Colonic mucosa (tissue), 4 donors: Measurements from ENCODE around the gene ACAD11. TPM values are rescaled to one million over a fixed set of nuclear protein-coding genes. Genes with fewer than 3 reads are reported as not detected.

Experiments used
- DNase-seq: peaks from one replicate; pipeline ENCODE4 v3.0.0-alpha.2; 2020
- H3K27ac ChIP-seq: fragments of 200-600 bp; one replicate; pipeline ENCODE4 v1.8.0; 2021
- H3K27me3 ChIP-seq: fragments of 200-600 bp; one replicate; pipeline ENCODE4 v1.8.0; 2021
- H3K36me3 ChIP-seq: fragments of 200-600 bp; one replicate; pipeline ENCODE4 v1.8.0; 2021
- H3K4me1 ChIP-seq: fragments of 200-600 bp; one replicate; pipeline ENCODE4 v1.8.0; 2021; ENCODE audit warnings: mild to moderate bottlenecking
- H3K4me3 ChIP-seq: fragments of 200-600 bp; one replicate; pipeline ENCODE4 v1.8.0; 2021
- H3K9ac ChIP-seq, 2 donors: one replicate each; pipeline ENCODE4 v1.7.0; 2013; ENCODE audit warnings: control low read depth in 2 of 2, low read depth in 2 of 2, low read length in 2 of 2
- H3K9me3 ChIP-seq: fragments of 200-600 bp; one replicate; pipeline ENCODE4 v1.8.0; 2021
- intact Hi-C: fragments of 100-400 bp; cut with DNase I; formaldehyde crosslinking; loops from one replicate; pipeline ENCODE4 v1.14.1; 2022
- total RNA-seq, 2 donors: library from RNA; stranded (reverse); fragmentation: NEBNext Ultra II Directional in 1 of 2; extraction: Animal tissue kit (Norgen Biotek cat#: 25700) in 1 of 2; gene quantifications; one replicate each; pipeline ENCODE4 v1.2.1, GENCODE V29; 2021
- TF ChIP-seq, protein P1 (sequence below): fragments of 200-600 bp; IDR thresholded peaks from one replicate; pipeline ENCODE4 v1.8.0; 2022; ENCODE audit warnings: antibody characterized with exemption, mild to moderate bottlenecking
- donor health status: healthy.
- donor health status: DM: no; HTN: no; CAD: no.
- donor health status: DM: no; HTN: no; CAD: no.

The ACAD11 gene
- total RNA-seq, 2 donors from 2014 or later = 7.2 to 8.9 TPM

DNA sequence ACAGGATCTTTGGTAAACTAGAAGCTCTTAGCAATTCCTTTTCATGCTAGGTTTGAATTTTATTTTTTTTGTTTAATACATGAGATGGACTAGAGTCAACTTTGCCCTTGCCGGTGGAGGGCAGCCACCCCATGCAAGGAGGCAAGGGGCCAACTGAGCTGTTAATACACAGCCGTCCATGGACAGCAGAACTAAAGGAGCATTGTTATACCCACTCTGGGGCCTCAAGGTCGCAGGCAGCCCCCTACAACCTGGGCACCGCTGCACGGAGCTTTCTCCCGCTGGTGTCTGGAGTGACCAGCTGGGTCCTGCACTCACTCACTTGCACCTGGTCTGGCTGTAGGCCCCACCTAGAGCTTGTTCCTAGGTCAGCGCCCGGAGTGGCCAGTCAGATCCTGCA lies 110.4 kb downstream of the ACAD11 start:
- H3K9ac ChIP-seq = no peak overlapping the region
- H3K36me3 ChIP-seq = no peaks in the 10 kb centered on the region
- H3K4me3 ChIP-seq = no peak overlapping the region
- no peak overlapping the region for H3K27ac ChIP-seq
- DNase-seq = no peak
- H3K27me3 ChIP-seq = no peaks in the 10 kb centered on the region
- intact Hi-C loops = no loop called here
- H3K4me1 ChIP-seq = no peaks in the 10 kb centered on the region
- H3K9me3 ChIP-seq = no peaks in the 10 kb centered on the region
- TF ChIP-seq, protein P1, sequence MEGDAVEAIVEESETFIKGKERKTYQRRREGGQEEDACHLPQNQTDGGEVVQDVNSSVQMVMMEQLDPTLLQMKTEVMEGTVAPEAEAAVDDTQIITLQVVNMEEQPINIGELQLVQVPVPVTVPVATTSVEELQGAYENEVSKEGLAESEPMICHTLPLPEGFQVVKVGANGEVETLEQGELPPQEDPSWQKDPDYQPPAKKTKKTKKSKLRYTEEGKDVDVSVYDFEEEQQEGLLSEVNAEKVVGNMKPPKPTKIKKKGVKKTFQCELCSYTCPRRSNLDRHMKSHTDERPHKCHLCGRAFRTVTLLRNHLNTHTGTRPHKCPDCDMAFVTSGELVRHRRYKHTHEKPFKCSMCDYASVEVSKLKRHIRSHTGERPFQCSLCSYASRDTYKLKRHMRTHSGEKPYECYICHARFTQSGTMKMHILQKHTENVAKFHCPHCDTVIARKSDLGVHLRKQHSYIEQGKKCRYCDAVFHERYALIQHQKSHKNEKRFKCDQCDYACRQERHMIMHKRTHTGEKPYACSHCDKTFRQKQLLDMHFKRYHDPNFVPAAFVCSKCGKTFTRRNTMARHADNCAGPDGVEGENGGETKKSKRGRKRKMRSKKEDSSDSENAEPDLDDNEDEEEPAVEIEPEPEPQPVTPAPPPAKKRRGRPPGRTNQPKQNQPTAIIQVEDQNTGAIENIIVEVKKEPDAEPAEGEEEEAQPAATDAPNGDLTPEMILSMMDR = no peak

DNA sequence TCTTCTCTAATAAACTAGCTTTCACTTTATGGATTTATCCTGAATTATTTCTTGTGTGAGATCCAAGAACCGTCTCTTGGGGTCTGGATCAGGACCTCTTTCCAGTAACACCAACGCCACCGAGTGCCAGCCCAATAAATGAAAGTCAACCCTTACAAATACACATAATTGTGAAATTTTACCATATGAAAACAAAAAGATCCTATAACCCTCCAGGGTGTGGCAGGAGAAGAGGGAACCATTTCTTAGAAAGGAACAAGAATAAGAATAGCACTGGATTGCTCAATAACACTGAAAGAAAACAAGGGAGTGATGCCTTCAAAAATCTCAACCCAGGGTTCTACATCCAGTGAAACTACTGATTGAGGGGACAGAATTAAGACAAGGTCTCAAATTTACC lies 114.1 kb downstream of the ACAD11 start:
- Histone ChIP-seq H3K36me3 (no peaks in the 10 kb centered on the region), H3K4me1 (no peaks in the 10 kb centered on the region), H3K9ac (no peak overlapping the region), H3K27me3 (no peaks in the 10 kb centered on the region), H3K9me3 (no peaks in the 10 kb centered on the region), H3K4me3 (no peak overlapping the region), H3K27ac (no peak overlapping the region)
- intact Hi-C loops = no loop called here
- TF ChIP-seq, protein P1 = no peak
- DNase-seq = no peak

GRCh38 chr3:132544130-132544529 lies 115.5 kb downstream of the ACAD11 start:
- H3K36me3 ChIP-seq = no peaks in the 10 kb centered on the region
- H3K4me1 ChIP-seq = no peaks in the 10 kb centered on the region
- H3K27me3 ChIP-seq = no peaks in the 10 kb centered on the region
- no peak overlapping the region for H3K9ac ChIP-seq
- no peaks in the 10 kb centered on the region for H3K9me3 ChIP-seq
- DNase-seq = no peak
- intact Hi-C loops = no loop called here
- H3K4me3 ChIP-seq = no peak overlapping the region
- no peak overlapping the region for H3K27ac ChIP-seq
- TF ChIP-seq, protein P1 = no peak

DNA sequence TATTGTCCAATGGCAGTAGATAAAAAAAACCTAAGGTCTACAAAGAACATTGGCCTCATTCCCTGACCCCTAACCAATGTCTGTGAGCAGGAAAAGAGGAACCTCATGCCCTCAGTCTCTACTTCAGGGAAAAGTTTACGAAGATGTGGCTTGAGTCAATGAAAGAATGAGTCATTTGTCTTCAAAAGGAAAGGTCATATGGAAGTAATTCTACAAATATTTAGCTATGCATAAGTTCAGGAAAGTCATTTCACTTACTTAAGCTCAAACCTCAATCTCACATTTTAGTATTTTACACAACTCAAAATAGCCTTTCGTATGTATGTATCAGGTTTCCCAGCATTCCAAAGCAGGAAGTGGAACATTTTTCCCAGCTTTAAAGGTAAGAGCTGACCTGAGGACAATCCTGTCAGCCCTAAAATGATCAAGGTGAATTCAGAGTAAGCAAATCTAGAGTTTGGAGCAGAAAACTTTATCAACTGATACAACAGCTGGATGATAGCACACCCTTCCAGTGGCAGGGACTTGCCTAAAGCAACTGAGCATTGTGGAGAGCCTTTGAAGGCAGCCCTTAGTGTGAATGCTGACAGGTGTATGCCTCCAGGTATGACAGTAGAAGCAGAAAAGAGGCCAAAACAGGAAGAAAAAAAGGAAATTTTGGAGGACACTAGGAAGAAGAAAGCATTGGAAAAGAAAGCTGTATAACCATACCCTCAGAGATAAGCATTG lies 116.4 kb downstream of the ACAD11 start:
- TF ChIP-seq, protein P1 = no peak
- intact Hi-C loops = no loop called here

GRCh38 chr3:132542577-132542976 lies 117.0 kb downstream of the ACAD11 start:
- no peak overlapping the region for H3K9ac ChIP-seq
- no peaks in the 10 kb centered on the region for H3K4me1 ChIP-seq
- H3K36me3 ChIP-seq = no peaks in the 10 kb centered on the region
- no peaks in the 10 kb centered on the region for H3K27me3 ChIP-seq
- H3K9me3 ChIP-seq = no peaks in the 10 kb centered on the region
- H3K4me3 ChIP-seq = no peak overlapping the region
- no peak overlapping the region for H3K27ac ChIP-seq
- no peak for DNase-seq
- TF ChIP-seq, protein P1 = no peak
- intact Hi-C loops = no loop called here

More for the DNA sequence above, 116.4 kb downstream of the ACAD11 start:
- H3K27me3 ChIP-seq = no peaks in the 10 kb centered on the region
- H3K36me3 ChIP-seq = no peaks in the 10 kb centered on the region
- no peak overlapping the region for H3K27ac ChIP-seq
- H3K9me3 ChIP-seq = no peaks in the 10 kb centered on the region
- no peak overlapping the region for H3K9ac ChIP-seq
- no peaks in the 10 kb centered on the region for H3K4me1 ChIP-seq
- H3K4me3 ChIP-seq = no peak overlapping the region
- DNase-seq = no peak
